ENCODE results near the gene C1QTNF7.

- TF ChIP-seq, protein P1, sequence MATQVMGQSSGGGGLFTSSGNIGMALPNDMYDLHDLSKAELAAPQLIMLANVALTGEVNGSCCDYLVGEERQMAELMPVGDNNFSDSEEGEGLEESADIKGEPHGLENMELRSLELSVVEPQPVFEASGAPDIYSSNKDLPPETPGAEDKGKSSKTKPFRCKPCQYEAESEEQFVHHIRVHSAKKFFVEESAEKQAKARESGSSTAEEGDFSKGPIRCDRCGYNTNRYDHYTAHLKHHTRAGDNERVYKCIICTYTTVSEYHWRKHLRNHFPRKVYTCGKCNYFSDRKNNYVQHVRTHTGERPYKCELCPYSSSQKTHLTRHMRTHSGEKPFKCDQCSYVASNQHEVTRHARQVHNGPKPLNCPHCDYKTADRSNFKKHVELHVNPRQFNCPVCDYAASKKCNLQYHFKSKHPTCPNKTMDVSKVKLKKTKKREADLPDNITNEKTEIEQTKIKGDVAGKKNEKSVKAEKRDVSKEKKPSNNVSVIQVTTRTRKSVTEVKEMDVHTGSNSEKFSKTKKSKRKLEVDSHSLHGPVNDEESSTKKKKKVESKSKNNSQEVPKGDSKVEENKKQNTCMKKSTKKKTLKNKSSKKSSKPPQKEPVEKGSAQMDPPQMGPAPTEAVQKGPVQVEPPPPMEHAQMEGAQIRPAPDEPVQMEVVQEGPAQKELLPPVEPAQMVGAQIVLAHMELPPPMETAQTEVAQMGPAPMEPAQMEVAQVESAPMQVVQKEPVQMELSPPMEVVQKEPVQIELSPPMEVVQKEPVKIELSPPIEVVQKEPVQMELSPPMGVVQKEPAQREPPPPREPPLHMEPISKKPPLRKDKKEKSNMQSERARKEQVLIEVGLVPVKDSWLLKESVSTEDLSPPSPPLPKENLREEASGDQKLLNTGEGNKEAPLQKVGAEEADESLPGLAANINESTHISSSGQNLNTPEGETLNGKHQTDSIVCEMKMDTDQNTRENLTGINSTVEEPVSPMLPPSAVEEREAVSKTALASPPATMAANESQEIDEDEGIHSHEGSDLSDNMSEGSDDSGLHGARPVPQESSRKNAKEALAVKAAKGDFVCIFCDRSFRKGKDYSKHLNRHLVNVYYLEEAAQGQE (IDR thresholded peaks at IDR 0.05; ENCODE audit: low read depth) = no peak
- TF ChIP-seq ZBTB7A (IDR thresholded peaks at IDR 0.05; ENCODE audit: low read depth) (no peak), CEBPB (IDR thresholded peaks at IDR 0.05) (no peak), RAD21 (IDR thresholded peaks at IDR 0.05; ENCODE audit: low read depth) (no peak), EP300 (IDR thresholded peaks at IDR 0.05; ENCODE audit: borderline replicate concordance) (no peak), USF1 (IDR thresholded peaks at IDR 0.05) (no peak), EGR1 (IDR thresholded peaks at IDR 0.05) (no peak), CREB1 (IDR thresholded peaks at IDR 0.05; ENCODE audit: low read depth) (no peak), NFIC (IDR thresholded peaks at IDR 0.05) (no peak), FOXM1 (IDR thresholded peaks at IDR 0.05; ENCODE audit: borderline replicate concordance, low read depth) (no peak), YY1 (IDR thresholded peaks at IDR 0.05; ENCODE audit: low read depth) (no peak), TCF12 (IDR thresholded peaks at IDR 0.05; ENCODE audit: low read depth) (no peak), TEAD4 (IDR thresholded peaks at IDR 0.05) (no peak)
- TF ChIP-seq, protein P2, sequence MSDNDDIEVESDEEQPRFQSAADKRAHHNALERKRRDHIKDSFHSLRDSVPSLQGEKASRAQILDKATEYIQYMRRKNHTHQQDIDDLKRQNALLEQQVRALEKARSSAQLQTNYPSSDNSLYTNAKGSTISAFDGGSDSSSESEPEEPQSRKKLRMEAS (IDR thresholded peaks at IDR 0.05) = no peak
Measured at GRCh38 chr4:15402146-15402545, 25.7 kb upstream of the C1QTNF7 start.

Measured in Ishikawa (cell line).